HG03060 (cell line): ENCODE measurements around the gene COBLL1.

Source experiments
- ATAC-seq: cut with Tn5 transposase; IDR thresholded peaks from one replicate; pipeline ENCODE4 v1.9.1; 2021; ENCODE audit warnings: low read depth, moderate number of reproducible peaks; ENCODE audit not compliant: unreplicated experiment

Gene COBLL1

DNA sequence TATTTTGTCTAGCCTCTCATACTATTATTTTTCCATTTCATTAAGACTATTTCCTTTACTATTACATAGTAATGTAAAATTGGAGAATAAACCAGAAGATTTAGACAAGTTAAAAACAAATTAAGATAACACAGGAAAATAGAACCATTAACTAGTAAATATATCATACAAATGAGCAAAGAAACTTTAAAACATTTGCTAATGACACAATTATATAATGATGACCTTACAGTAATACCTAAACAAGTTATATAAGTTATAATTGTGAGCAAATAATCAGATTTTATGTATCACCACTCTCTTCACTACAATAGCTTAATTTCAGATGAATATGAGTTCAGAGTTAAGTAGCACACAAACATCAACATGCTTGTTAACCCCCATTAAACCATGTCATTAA lies 147.8 kb downstream of the COBLL1 start:
- no peak for ATAC-seq

DNA sequence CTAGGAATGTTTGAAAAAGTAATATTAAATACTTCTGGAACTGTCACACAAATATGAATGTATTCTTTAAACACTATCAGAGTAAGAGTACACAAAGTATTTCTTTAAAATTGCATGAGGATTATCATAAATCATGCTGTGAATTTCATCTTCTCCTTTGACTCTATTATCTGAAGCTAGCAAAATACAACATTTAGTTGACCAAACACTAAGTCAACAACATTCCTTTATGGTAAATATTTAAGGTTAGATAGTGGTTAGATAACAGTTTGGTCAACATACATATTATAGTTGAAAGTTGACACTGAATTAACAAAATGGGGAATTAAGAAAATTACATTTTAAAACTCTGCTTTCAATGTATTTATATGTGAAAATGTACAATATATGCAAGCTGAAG lies 148.2 kb downstream of the COBLL1 start:
- ATAC-seq: no peak

- ATAC-seq: no peak
Observed at GRCh38 chr2:164692958-164693357, 148.7 kb downstream of the COBLL1 start.

- no peak for ATAC-seq
Observed at GRCh38 chr2:164692114-164692513, 149.5 kb downstream of the COBLL1 start.

GRCh38 chr2:164691346-164691887 lies 150.2 kb downstream of the COBLL1 start:
- ATAC-seq: no peak

DNA sequence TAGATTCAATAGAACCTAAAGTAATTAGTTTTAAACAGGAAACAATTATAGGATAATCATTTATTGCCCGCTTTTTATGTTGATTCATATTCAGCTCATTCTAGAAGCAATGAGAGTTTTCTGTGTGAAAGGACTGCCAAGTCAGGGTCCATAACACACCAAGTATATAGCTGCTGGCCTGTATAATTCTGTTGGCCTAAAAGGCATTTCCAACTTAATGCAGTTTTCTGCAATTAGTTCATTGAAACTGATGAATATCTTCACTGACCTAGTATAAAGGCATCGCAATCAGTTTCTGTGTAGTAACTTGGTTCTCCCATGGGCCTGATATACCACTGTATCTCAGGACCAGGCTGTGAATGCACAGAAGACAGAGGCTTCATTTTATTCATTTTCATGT lies 151.3 kb downstream of the COBLL1 start:
- ATAC-seq: no peak

DNA sequence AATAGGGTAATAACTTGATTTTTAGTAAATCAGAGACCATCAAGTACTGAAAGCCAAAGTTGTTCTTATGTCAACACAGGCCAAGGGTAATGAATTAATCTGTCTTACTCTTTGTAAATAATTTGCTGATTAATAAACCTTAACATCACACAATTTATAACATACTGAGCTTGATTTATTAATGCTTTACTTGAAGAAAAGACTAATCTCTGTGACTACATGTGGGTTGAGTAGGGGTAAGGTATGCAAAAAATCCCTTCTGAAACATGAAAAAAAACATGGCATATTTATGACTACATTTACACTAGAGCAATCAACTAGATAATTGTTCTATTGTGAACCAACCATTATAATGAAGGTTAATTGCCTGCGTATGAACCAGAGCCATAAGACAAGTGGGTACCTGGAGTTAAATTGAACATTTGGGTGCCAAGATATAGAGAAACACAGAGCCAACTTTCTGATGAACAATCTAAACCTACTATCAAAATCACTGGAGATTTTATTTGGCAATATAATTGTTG lies 152.7 kb downstream of the COBLL1 start:
- ATAC-seq: no peak

- ATAC-seq: no peak
Observed at GRCh38 chr2:164681009-164681408, 160.6 kb downstream of the COBLL1 start.

- no peak for ATAC-seq
Observed at GRCh38 chr2:164678631-164679149, 162.9 kb downstream of the COBLL1 start.

DNA sequence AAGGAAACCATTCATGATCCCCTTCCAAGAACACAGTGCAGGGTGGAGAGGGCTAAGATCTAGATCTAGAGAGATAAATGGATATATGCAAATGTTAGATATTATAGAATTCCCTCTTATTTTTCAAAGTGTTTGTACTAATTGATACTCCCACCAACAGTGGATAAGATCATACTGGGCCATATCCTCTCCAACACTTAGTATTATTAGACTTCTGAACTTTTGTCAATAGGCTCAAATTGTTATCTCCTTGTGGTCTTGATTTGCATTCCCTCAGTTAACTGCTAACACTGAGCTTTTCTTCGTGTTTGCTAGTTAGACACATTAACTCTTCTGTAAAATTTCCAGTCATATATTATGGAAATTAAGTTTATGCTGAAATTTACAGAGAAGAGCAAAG lies 163.9 kb downstream of the COBLL1 start:
- ATAC-seq: no peak

GRCh38 chr2:164677271-164677670 lies 164.4 kb downstream of the COBLL1 start:
- no peak for ATAC-seq

GRCh38 chr2:164675687-164676086 lies 165.9 kb downstream of the COBLL1 start:
- ATAC-seq: no peak

DNA sequence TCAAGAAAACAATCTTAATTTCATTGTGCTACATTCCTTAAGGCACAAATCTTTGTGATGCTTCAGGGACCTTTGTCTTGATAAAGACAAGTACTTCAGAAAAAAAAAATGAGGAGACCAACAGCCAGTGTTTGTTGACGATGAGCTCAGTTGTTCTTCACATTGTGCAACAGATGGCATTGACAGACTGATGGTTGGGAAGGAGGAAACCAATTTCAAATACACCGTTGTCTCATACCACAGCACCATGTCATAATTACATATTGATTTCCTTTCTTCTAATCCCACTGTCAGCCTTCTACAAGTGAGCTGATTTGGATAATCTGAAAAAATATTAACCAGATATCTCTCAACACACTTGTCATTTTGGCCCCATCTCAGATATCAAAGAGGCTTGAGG lies 166.6 kb downstream of the COBLL1 start:
- ATAC-seq: no peak

- ATAC-seq: no peak
Observed at GRCh38 chr2:164671664-164672396, 169.8 kb downstream of the COBLL1 start.

GRCh38 chr2:164669291-164669690 lies 172.3 kb downstream of the COBLL1 start:
- ATAC-seq: no peak

- no peak for ATAC-seq
Observed at GRCh38 chr2:164667566-164667965, 174.1 kb downstream of the COBLL1 start.

GRCh38 chr2:164664070-164664469 lies 177.6 kb downstream of the COBLL1 start:
- ATAC-seq: no peak

- no peak for ATAC-seq
Observed at GRCh38 chr2:164662868-164663631, 178.6 kb downstream of the COBLL1 start.

GRCh38 chr2:164662066-164662465 lies 179.6 kb downstream of the COBLL1 start:
- no peak for ATAC-seq

- no peak for ATAC-seq
Observed at GRCh38 chr2:164661349-164661748, 180.3 kb downstream of the COBLL1 start.

DNA sequence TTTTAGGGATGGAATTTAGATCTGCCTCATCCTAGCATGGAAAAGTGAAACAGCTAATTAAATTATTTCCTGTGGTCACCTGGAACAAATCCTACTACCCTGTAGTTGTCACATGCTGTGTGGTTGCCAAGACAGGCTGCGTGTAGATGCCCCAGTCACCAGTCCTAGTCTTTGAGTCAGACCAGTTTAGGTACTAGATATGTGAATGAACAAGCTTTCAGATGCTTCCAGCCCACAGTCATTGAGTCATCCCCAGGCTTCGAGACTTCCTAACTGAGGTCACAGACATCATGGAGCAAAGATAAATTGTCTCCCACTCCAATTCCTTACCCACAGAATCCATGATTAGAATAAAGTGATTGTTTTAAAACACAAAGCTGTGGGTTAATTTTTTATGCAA lies 184.5 kb downstream of the COBLL1 start:
- ATAC-seq: no peak
